Stimulated activated naive B cell treated with anti-CD40 and anti-IgM and Interleukin-4, amounts not matched to agents 10 μg/mL and 1 μg/mL and 100 μg/mL, for 72 hours (primary cell): Measurements from ENCODE around the gene RBM44.
"Not testable (repeated sequence)": the region's sequence is repeated elsewhere in the genome, so short reads cannot be mapped to it uniquely, and the experiment has no call there.

Experiments
- ATAC-seq, 2 donors: fragments of 150-1000 bp; cut with Tn5 transposase; replicated peaks; 2 replicates each; pipeline ENCODE4 v1.10.0; 2021; ENCODE audit warnings: moderate library complexity in 1 of 2
- DNase-seq: peaks from one replicate; pipeline ENCODE4 v3.0.0; 2021
- H3K27ac Mint-ChIP-seq: one replicate; pipeline ENCODE4 v1.8.0; 2022; ENCODE audit warnings: mild to moderate bottlenecking, mixed read lengths
- H3K27me3 Mint-ChIP-seq, 2 donors: one replicate each; pipeline ENCODE4 v1.8.0; 2022; ENCODE audit warnings: mixed read lengths in 2 of 2
- H3K36me3 Mint-ChIP-seq, 2 donors: one replicate each; pipeline ENCODE4 v1.8.0; 2022; ENCODE audit warnings: mixed read lengths in 2 of 2, mild to moderate bottlenecking in 1 of 2
- H3K4me1 Mint-ChIP-seq, 2 donors: one replicate each; pipeline ENCODE4 v1.8.0; 2022; ENCODE audit warnings: mixed read lengths in 2 of 2, mild to moderate bottlenecking in 1 of 2
- H3K4me3 Mint-ChIP-seq, 2 donors: one replicate each; pipeline ENCODE4 v1.8.0; 2022; ENCODE audit warnings: mild to moderate bottlenecking in 2 of 2, mixed read lengths in 2 of 2, moderate library complexity in 1 of 2
- H3K9me3 Mint-ChIP-seq, 2 donors: one replicate each; pipeline ENCODE4 v1.8.0; 2022; ENCODE audit warnings: mixed read lengths in 2 of 2, mild to moderate bottlenecking in 1 of 2

The RBM44 gene

DNA sequence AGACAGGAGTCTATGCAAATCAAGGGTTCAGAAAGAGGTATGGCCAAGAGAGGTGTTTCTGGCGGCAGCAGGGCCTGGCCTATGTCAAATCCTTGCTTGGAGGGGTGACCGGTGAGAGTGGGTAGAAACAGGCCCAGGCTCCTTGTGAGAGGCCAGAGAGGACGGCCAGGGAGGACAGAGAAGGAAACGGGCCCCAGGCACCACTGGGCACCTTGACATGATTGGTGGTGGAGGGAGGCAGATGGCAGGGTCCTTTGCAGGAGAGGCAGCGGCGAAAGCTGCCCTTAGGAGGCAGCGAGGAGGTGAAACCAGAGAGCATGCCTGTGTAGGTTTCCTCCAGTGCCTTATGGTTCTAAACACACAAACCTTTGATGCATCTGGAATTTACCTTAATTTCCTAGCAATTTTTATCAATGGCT, 67.1 kb downstream of the RBM44 start:
- peak overlapping the region; percentile 15 for H3K27ac Mint-ChIP-seq
- H3K4me3 Mint-ChIP-seq, result no peak overlapping the region
- H3K27me3 Mint-ChIP-seq, result peaks cover 54 to 62% of the 10 kb centered on the region in 2 donors
- H3K9me3 Mint-ChIP-seq, result no peaks in the 10 kb centered on the region
- ATAC-seq (no peak), DNase-seq (no peak)
- H3K4me1 Mint-ChIP-seq, result peaks cover 8 to 21% of the 10 kb centered on the region in 2 donors
- H3K36me3 Mint-ChIP-seq, result no peaks in the 10 kb centered on the region

DNA sequence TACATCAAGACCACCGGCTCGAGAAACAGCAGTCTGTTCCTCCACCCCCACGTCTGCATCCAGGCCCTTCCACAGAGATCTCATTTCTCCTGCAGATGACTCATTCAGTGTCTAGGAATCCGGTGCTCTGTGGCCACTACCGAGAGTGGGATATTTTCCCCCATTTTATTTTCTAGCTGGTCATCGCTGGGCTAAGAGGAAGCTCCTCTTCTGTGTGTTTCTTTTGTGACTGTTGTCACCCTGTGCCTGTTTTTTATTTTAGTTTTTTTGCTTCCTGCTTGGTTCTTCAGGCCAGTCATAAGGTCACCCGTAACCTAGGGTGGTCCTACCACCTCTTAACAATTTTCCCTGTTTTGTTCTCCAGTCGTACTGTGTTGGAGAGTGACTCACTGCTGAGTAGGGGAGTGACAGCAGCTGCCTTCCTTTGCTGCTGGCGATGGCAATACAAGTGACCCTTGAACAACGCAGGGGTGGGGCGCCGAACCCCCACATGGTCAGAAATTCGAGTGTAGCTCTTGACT, 67.6 kb downstream of the RBM44 start:
- Mint-ChIP-seq H3K36me3 (no peaks in the 10 kb centered on the region), H3K4me1 (peaks cover 8 to 26% of the 10 kb centered on the region in 2 donors), H3K4me3 (no peak overlapping the region), H3K27ac (no peak overlapping the region), H3K27me3 (peaks cover 59 to 62% of the 10 kb centered on the region in 2 donors), H3K9me3 (no peaks in the 10 kb centered on the region)
- ATAC-seq (no peak), DNase-seq (no peak)

GRCh38 chr2:237867465-237867864, 68.9 kb downstream of the RBM44 start:
- H3K9me3 Mint-ChIP-seq, result no peaks in the 10 kb centered on the region
- H3K27ac Mint-ChIP-seq, result no peak overlapping the region
- H3K4me3 Mint-ChIP-seq, result no peak overlapping the region
- H3K27me3 Mint-ChIP-seq, result peaks cover 65% of the 10 kb centered on the region in 2 donors
- no peaks in the 10 kb centered on the region for H3K36me3 Mint-ChIP-seq
- no peak for ATAC-seq
- no peak for DNase-seq
- peaks cover 8 to 32% of the 10 kb centered on the region in 2 donors for H3K4me1 Mint-ChIP-seq

GRCh38 chr2:237868074-237868473, 69.5 kb downstream of the RBM44 start:
- H3K27ac Mint-ChIP-seq, H3K4me3 Mint-ChIP-seq, DNase-seq, ATAC-seq, H3K9me3 Mint-ChIP-seq, H3K36me3 Mint-ChIP-seq: not testable (repeated sequence)
- peaks cover 59% of the 10 kb centered on the region in 2 donors for H3K27me3 Mint-ChIP-seq
- peaks cover 8 to 32% of the 10 kb centered on the region in 2 donors for H3K4me1 Mint-ChIP-seq

DNA sequence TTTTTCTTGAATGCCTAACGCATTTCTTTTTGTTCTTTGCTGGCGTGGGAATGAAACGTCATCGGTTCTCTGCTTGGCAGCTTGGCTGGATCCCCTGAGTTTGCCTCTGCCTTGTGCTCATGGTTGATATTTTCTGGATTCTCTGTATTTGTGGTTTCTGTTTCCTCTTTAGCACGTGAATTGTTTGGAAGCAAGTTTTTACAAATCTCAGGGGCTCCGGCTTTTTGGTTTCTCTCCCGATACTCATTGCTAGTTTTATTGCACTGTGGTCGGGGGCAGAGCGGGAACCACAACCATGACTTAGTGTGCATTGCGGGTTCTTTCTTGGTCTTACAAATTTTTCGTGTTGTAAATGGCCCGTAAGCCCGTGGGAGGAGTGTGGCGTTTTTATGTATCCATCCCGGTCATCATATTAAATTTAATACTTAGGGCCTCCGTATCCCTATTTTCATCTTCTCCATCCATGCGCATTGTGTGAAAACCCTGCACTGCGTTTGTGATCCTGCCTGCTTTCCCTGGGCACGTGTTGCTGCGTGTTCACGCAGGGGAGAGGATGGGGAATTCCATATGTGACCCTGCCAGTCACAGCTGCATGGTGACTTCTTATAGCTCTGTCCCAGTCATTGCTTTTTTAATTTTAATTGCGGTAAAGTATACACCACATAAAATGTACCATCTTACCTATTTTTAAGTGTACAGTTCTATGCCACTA, 70.2 kb downstream of the RBM44 start:
- ATAC-seq (no peak), DNase-seq (no peak)
- peaks cover 10 to 38% of the 10 kb centered on the region in 2 donors for H3K4me1 Mint-ChIP-seq
- H3K27ac Mint-ChIP-seq, result no peak overlapping the region
- no peaks in the 10 kb centered on the region for H3K36me3 Mint-ChIP-seq
- H3K4me3 Mint-ChIP-seq, result no peak overlapping the region
- peaks cover 58 to 61% of the 10 kb centered on the region in 2 donors for H3K27me3 Mint-ChIP-seq
- H3K9me3 Mint-ChIP-seq, result no peaks in the 10 kb centered on the region

DNA sequence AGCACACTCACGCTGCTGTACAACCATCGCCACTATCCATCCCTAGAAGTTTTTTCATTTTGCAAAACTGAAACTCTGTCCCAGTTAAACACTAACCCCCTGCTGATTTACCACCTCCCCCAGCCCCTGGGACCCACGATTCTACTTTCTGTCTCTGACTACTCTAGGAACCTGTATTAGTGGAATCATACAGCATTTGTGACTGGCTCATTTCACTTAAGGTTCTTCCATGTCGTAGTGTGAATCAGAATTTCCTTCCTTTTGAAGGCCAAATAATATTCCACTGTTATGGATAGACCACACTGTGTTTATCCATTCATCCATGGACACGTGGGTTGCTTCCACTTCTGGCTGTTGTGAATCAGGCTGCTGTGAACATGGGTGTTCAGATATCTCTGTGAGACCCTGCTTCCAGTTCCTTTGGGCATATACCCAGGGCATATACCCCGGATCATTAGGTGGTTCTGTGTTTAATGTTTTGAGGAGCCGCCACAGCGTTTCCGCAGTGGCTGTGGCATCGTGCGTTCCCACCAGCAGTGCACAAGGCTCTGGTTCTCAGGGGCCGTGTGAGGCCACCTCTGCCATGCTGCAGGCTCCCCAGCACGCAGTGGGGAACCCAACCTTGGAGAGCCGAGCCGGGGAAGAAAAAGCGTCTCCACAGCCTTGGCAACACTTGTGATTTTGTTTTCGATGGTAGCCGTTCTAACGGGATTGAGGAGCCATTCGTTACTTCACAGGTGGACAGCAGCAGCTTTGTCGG, 70.9 kb downstream of the RBM44 start:
- H3K27me3 Mint-ChIP-seq, result peaks cover 60 to 65% of the 10 kb centered on the region in 2 donors
- no peak overlapping the region for H3K27ac Mint-ChIP-seq
- H3K36me3 Mint-ChIP-seq, result no peaks in the 10 kb centered on the region
- DNase-seq (no peak), ATAC-seq (no peak)
- no peak overlapping the region for H3K4me3 Mint-ChIP-seq
- no peaks in the 10 kb centered on the region for H3K9me3 Mint-ChIP-seq
- H3K4me1 Mint-ChIP-seq, result peaks cover 12 to 43% of the 10 kb centered on the region in 2 donors

- Mint-ChIP-seq H3K4me1 (peaks cover 12 to 43% of the 10 kb centered on the region in 2 donors), H3K27ac (no peak overlapping the region), H3K36me3 (no peaks in the 10 kb centered on the region), H3K9me3 (no peaks in the 10 kb centered on the region), H3K4me3 (no peak overlapping the region), H3K27me3 (peaks cover 57 to 69% of the 10 kb centered on the region in 2 donors)
- no peak for ATAC-seq
- no peak for DNase-seq
Measured at GRCh38 chr2:237870126-237870525, 71.5 kb downstream of the RBM44 start.

DNA sequence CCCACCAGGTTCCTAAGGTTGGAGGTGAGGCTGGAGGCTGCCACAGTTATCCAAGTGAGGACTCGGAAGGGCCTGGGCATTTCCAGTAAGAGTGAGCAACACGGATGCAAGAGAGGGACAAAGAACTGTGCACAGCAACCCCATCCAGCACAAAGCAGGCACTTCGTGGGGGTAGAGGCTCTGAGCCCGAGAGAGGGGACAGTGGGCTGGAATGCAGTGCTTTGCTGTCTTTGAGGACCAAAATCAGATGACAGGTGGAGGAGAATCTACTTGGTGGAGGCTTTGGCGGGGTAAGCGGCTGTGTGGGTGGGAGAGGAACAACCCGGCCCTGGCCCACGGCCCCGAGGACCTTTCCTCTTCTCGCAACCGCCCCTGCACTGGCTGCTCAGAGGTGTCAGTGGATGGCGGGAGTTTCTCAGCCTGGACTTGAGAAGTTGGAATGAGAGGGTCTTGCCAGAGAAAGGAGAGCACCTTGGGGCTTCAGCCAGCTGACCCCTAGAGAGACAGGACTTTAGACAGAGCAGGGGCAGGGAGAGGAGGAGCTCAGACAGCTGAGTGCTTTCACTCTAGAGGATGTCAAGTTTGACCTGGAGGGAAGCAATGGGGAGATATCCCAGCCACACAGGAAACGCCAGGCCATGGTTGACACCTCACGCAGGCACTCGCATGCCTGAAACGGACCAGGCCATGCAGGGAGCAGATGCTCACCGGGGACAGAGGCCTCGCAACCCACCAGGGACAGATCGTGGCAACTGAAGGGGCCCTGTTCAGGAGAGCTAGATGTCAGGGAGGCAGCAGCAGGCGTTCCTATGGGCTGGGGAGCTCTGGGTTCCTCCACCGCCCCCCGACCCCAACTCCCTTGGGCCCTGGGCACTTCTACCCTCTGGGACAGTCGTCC, 72.4 kb downstream of the RBM44 start:
- Mint-ChIP-seq H3K27ac (no peak overlapping the region), H3K4me3 (no peak overlapping the region), H3K27me3 (peaks cover 51 to 67% of the 10 kb centered on the region in 2 donors), H3K36me3 (no peaks in the 10 kb centered on the region), H3K4me1 (peaks cover 12 to 38% of the 10 kb centered on the region in 2 donors), H3K9me3 (no peaks in the 10 kb centered on the region)
- ATAC-seq (no peak), DNase-seq (no peak)

DNA sequence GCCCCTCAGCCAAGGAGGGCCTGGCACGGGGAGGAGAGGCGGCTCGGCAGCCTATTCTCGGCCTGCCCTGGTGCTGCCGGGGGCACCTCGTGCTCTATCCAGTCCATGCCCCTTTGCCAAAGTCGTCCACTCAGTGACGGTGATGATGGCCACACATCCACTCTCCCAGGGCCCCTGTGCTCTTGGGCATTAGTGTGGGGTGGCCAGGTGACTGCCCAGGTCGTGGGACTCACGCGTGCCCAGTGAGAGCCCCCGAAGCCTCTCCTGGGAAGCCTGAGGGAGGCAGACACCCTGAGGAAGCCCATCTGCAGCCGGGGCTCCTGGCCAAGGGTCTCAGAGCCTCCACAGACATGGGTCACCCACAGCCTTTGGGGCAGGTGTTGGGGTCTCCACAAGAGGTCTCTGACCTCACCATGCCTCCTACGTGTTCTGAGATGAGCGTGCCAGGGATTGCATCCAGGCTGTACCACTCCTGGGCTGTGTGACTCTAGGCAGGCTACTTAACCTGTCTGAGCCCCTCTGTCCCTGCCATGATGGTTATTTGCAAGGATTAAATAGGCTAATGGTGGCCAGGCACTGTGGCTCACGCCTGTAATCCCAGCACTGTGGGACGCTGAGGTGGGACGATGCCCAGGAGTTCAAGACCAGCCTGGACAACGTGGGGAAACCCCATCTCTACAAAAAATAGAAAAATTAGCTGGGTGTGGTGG, 73.8 kb downstream of the RBM44 start:
- H3K27me3 Mint-ChIP-seq, result peaks cover 46 to 67% of the 10 kb centered on the region in 2 donors

GRCh38 chr2:237873421-237873831, 74.8 kb downstream of the RBM44 start:
- DNase-seq, result no peak

More for the DNA sequence above, 73.8 kb downstream of the RBM44 start:
- H3K9me3 Mint-ChIP-seq, result no peaks in the 10 kb centered on the region
- peaks cover 12 to 38% of the 10 kb centered on the region in 2 donors for H3K4me1 Mint-ChIP-seq
- no peaks in the 10 kb centered on the region for H3K36me3 Mint-ChIP-seq
- ATAC-seq (no peak), DNase-seq (no peak)
- H3K27ac Mint-ChIP-seq, result peak overlapping the region; percentile 20
- no peak overlapping the region for H3K4me3 Mint-ChIP-seq

DNA sequence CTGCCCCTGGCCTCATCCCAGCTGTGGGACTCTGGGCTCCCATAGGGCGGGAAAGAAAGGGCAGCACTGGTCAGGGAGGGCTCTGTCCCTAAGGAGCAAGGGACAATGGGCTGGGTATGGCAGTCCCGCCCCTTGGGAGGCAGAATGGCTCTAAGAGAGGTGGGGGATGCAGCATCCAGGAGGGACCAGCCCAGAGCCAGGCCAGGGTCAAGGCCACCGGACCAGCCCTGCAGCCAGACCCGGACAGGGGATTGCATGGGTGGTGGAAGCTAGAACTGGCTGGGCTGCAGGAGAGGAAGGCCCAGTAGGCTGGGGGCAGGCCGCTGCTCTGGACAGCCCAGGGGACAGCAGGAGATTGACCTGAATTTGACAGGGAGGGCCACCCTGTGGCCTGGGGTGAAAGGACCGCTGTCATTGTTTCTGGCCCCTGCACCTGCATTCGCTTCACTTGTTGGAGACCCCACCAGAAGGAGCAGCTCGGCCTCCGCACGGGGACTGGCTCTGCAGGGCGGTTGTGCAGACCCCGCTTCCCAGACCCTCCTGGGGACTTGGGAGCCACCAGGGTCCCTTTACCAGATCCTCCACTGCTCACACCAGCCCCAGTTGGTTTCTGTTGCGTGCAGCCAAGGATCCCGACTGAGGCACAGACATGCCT, 75.4 kb downstream of the RBM44 start:
- Mint-ChIP-seq H3K4me1 (peaks cover 8 to 31% of the 10 kb centered on the region in 2 donors), H3K36me3 (no peaks in the 10 kb centered on the region), H3K27ac (no peak overlapping the region), H3K27me3 (peaks cover 41 to 55% of the 10 kb centered on the region in 2 donors), H3K9me3 (no peaks in the 10 kb centered on the region), H3K4me3 (no peak overlapping the region)
- DNase-seq (no peak), ATAC-seq (no peak)

More at GRCh38 chr2:237873421-237873831, 74.8 kb downstream of the RBM44 start:
- peak in 1 of 2 donors; percentile 50 for ATAC-seq
- Mint-ChIP-seq H3K36me3 (no peaks in the 10 kb centered on the region), H3K27ac (no peak overlapping the region), H3K4me1 (peaks cover 12 to 37% of the 10 kb centered on the region in 2 donors), H3K9me3 (no peaks in the 10 kb centered on the region), H3K27me3 (peaks cover 47 to 61% of the 10 kb centered on the region in 2 donors), H3K4me3 (no peak overlapping the region)

DNA sequence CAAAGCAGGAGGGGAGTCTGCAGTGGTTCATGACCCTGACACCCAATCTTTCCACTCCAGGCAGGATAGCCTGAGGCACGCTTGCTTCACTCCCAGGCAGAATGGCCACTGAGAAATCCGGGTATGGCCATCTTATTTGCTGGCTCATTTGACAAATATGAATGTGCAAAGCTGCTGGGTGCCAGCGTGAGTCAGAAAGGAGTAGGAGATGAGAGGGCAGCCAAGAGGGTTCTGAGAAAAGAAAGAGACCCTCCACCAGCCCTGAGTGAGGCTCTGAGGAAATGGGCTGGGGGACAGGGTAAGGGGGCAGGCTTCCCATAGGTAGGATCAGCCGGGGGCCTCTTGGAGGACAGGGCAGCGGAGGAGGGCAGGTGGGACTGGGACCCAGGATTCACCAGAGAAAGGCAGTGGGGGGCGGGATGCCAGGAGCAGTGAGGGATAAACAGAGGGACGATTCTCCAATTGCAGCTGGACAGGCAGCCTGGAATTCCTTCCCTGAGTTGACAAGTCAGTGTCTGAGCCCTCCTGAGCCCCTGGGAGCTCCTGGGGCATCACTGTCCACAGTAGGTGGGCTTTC, 76.1 kb downstream of the RBM44 start:
- no peaks in the 10 kb centered on the region for H3K36me3 Mint-ChIP-seq
- H3K4me1 Mint-ChIP-seq, result peaks cover 4 to 25% of the 10 kb centered on the region in 2 donors
- H3K4me3 Mint-ChIP-seq, result no peak overlapping the region
- H3K9me3 Mint-ChIP-seq, result no peaks in the 10 kb centered on the region
- ATAC-seq, result no peak
- peaks cover 36 to 49% of the 10 kb centered on the region in 2 donors for H3K27me3 Mint-ChIP-seq
- DNase-seq, result no peak
- no peak overlapping the region for H3K27ac Mint-ChIP-seq
